Activated CD4-positive, CD25-positive, alpha-beta regulatory T cell (primary cell): ENCODE results near the gene NCAPD2.
"Not testable (repeated sequence)": the region's sequence is repeated elsewhere in the genome, so short reads cannot be mapped to it uniquely, and the experiment has no call there.

Source experiments
- DNase-seq, 4 experiments: peaks; one replicate each; lab custom pipeline; 2025; lab: John Stamatoyannopoulos, UW

Gene NCAPD2

GRCh38 chr12:6492838-6493496 is 935 bp upstream of the NCAPD2 start, which contains the start of gene MRPL51:
Gene MRPL51 (minus strand): TSS chr12:6493262. CDS start chr12:6493136, 126 bp downstream.
- DNase-seq, result peak; percentile 94 to 98 (median 96)

- peak in 1 of 4 experiments; percentile 47 for DNase-seq
These were observed 399 bp downstream of the NCAPD2 start for GRCh38 chr12:6494258-6494743.

- no peak for DNase-seq
These were observed 1.1 kb downstream of the NCAPD2 start for GRCh38 chr12:6494968-6495367.

- not testable (repeated sequence) for DNase-seq
These were observed 3.4 kb downstream of the NCAPD2 start for GRCh38 chr12:6497291-6497690.

- no peak for DNase-seq
These were observed 6.6 kb downstream of the NCAPD2 start for GRCh38 chr12:6500466-6500865.

- no peak for DNase-seq
These were observed 13.4 kb downstream of the NCAPD2 start for GRCh38 chr12:6507102-6507998.

GRCh38 chr12:6508087-6508486 is 14.2 kb downstream of the NCAPD2 start:
- no peak for DNase-seq

- DNase-seq, result no peak
These were observed 26.3 kb downstream of the NCAPD2 start for GRCh38 chr12:6520186-6520585.

GRCh38 chr12:6522193-6522592 is 28.3 kb downstream of the NCAPD2 start:
- no peak for DNase-seq

- DNase-seq, result no peak
These were observed 29.8 kb downstream of the NCAPD2 start for GRCh38 chr12:6523708-6524107.

- no peak for DNase-seq
These were observed 30.7 kb downstream of the NCAPD2 start for GRCh38 chr12:6524648-6525047.

GRCh38 chr12:6526201-6526600 is 32.3 kb downstream of the NCAPD2 start:
- no peak for DNase-seq

- DNase-seq, result no peak
These were observed 33.0 kb downstream of the NCAPD2 start for GRCh38 chr12:6526766-6527525.

GRCh38 chr12:6527711-6528110 is 33.8 kb downstream of the NCAPD2 start:
- no peak for DNase-seq

- no peak for DNase-seq
These were observed 34.8 kb downstream of the NCAPD2 start for GRCh38 chr12:6528539-6529235.

- DNase-seq, result no peak
These were observed 35.4 kb downstream of the NCAPD2 start for GRCh38 chr12:6529291-6529737.

GRCh38 chr12:6530576-6531260 is 36.8 kb downstream of the NCAPD2 start:
- DNase-seq, result no peak

- peak; percentile 55 to 63 (median 62) for DNase-seq
These were observed 38.4 kb downstream of the NCAPD2 start for GRCh38 chr12:6532051-6532926.

GRCh38 chr12:6532927-6533652 is 39.2 kb downstream of the NCAPD2 start:
- DNase-seq, result no peak
